Measurements from ENCODE around the gene RTEL1. TPM values are rescaled to one million over a fixed set of nuclear protein-coding genes. Genes with fewer than 3 reads are reported as not detected.

RTEL1 gene
- total and polyA plus RNA-seq, 9 of the 15 experiments (the other 6 are each of a cell fraction or from before 2014, with no cell fraction given) = 0.36 to 61.0 (median 17.9) TPM

DNA sequence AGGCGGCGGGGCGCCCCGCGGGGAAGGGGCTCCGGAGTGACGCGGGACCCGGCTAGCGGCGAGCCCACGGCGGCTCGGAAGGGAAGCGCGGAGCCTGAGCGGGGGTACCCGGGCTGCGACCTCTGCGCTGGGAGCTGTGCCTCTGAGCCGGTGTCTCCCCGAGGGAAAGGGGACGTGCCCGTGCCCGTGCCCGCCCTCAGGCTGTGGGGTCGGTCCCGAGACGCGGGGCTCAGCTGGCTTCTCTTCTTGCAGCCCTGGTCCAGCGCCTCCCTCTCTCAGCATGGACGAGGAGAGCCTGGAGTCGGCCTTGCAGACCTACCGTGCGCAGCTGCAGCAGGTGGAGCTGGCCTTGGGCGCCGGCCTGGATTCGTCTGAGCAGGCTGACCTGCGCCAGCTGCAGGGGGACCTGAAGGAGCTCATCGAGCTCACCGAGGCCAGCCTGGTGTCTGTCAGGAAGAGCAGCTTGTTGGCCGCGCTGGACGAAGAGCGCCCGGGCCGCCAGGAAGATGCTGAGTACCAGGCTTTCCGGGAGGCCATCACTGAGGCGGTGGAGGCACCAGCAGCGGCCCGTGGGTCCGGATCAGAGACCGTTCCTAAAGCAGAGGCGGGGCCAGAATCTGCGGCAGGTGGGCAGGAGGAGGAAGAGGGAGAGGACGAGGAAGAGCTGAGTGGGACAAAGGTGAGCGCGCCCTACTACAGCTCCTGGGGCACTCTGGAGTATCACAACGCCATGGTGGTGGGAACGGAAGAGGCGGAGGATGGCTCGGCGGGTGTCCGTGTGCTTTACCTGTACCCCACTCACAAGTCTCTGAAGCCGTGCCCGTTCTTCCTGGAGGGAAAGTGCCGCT, 50.4 kb downstream of the RTEL1 start:
- Histone ChIP-seq H3K79me2 (ENCODE audit: control insufficient read depth, insufficient read depth, low read length) (peaks cover 69% of the 10 kb centered on the region), H3K9me1 (ENCODE audit: control insufficient read depth, insufficient read depth, low read length) (no peaks in the 10 kb centered on the region), H3K4me3 (peak overlapping the region; percentile 100), H3K9me3 (replicated peaks; ENCODE audit: control insufficient read depth, insufficient read depth, low read depth, low read length) (no peaks in the 10 kb centered on the region), H4K20me1 (replicated peaks; ENCODE audit: control insufficient read depth, insufficient read depth, low read length) (peaks cover 22% of the 10 kb centered on the region), H3K27ac (ENCODE audit: extremely low read depth, low read depth, low read length) (peak overlapping the region; percentile 96), H2AFZ (ENCODE audit: low read depth, low read length) (0 out of 2 replicates have a peak overlapping the region, but pooled peaks have one; percentile 67), H3K27me3 (ENCODE audit: control insufficient read depth in 2 of 2, insufficient read depth in 2 of 2, low read length in 2 of 2) (no peaks in the 10 kb centered on the region), H3K9ac (ENCODE audit: insufficient read depth in 1 of 2, low read depth in 2 of 2, low read length in 2 of 2) (peak overlapping the region; percentile 90 to 95), H3K4me1 (replicated peaks in 1 of 2; ENCODE audit: control insufficient read depth in 2 of 2, insufficient read depth in 2 of 2, low read length in 2 of 2) (peaks cover 13 to 53% of the 10 kb centered on the region in 2 experiments), H3K4me2 (ENCODE audit: insufficient read depth, low read length) (peak overlapping the region; percentile 99), H3K36me3 (ENCODE audit: control insufficient read depth, insufficient read depth, low read length) (peaks cover 74% of the 10 kb centered on the region)
- BruUV-seq (replicated peaks) = TSS peak; percentile 54
- 37% methylated on average over 37 of the region's 67 CpGs for WGBS (ENCODE audit: insufficient coverage, low coverage, missing lambda C conversion rate)
- peak in 2 of 4 experiments; percentile 5 to 15 for DNase-seq (ENCODE audit: extremely low read depth in 1 of 4, low spot score in 3 of 4)
- ChIA-PET POLR2A (interaction anchor here (0.6 to 4.0 kb wide), 13 partner anchors 10 to 187 kb away, joined by 3 to 27 read pairs (median 5); partner anchors contain the start of genes SLC2A4RG and TPD52L2), CTCF (ENCODE audit: low intra/inter-chr PET ratio) (interaction anchor here (2.6 kb wide), 1 partner anchor 156 kb away, joined by 18 read pairs; the partner anchor contains the start of gene TPD52L2)
- intact Hi-C loops (cut with micrococcal nuclease) = loop anchor here (5.0 to 10.0 kb wide), 4 partner anchors 76 to 249 kb away; partner anchors contain the start of genes PTK6 and UCKL1
- FAIRE-seq = no peak
- in situ Hi-C loops (cut with MboI) = loop anchor here (5.0 kb wide), 1 partner anchor 154 kb away; the partner anchor contains the start of gene ABHD16B
- no peak for ATAC-seq
- no peak for TF ChIP-seq CSDE1 (IDR thresholded peaks at IDR 0.05)
- no peak for TF ChIP-seq SPI1 (IDR thresholded peaks at IDR 0.05; ENCODE audit: borderline replicate concordance, low read depth, low read length)
- 0 out of 2 replicates have a peak, but pooled peaks have one; percentile 21 for TF ChIP-seq STAG1 (CRISPR knock-in tag; IDR thresholded peaks at IDR 0.05; ENCODE audit: borderline replicate concordance)
- TF ChIP-seq, protein P1, sequence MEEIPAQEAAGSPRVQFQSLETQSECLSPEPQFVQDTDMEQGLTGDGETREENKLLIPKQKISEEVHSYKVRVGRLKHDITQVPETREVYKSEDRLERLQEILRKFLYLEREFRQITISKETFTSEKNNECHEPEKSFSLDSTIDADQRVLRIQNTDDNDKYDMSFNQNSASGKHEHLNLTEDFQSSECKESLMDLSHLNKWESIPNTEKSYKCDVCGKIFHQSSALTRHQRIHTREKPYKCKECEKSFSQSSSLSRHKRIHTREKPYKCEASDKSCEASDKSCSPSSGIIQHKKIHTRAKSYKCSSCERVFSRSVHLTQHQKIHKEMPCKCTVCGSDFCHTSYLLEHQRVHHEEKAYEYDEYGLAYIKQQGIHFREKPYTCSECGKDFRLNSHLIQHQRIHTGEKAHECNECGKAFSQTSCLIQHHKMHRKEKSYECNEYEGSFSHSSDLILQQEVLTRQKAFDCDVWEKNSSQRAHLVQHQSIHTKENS (CRISPR knock-in tag; IDR thresholded peaks at IDR 0.05) = no peak
- peak; percentile 76; the same call in 1 of the 2 replicates for TF ChIP-seq ZKSCAN1 (IDR thresholded peaks at IDR 0.05; ENCODE audit: low read depth, low read length)
- TF ChIP-seq, protein P2, sequence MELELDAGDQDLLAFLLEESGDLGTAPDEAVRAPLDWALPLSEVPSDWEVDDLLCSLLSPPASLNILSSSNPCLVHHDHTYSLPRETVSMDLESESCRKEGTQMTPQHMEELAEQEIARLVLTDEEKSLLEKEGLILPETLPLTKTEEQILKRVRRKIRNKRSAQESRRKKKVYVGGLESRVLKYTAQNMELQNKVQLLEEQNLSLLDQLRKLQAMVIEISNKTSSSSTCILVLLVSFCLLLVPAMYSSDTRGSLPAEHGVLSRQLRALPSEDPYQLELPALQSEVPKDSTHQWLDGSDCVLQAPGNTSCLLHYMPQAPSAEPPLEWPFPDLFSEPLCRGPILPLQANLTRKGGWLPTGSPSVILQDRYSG (tag; conservative IDR thresholded peaks at IDR 0.05; ENCODE audit: low read depth) = no peak
- TF ChIP-seq MED1 (CRISPR knock-in tag; IDR thresholded peaks at IDR 0.05; ENCODE audit: borderline replicate concordance) = peak; percentile 73; the same call in 1 of the 2 replicates
- no peak for TF ChIP-seq ZNF586 (CRISPR knock-in tag; conservative IDR thresholded peaks at IDR 0.05)
- no peak for TF ChIP-seq MYNN (IDR thresholded peaks at IDR 0.05)
- no peak for TF ChIP-seq MYNN (CRISPR knock-in tag; IDR thresholded peaks at IDR 0.05)
- no peak for TF ChIP-seq ZNF445 (CRISPR knock-in tag; IDR thresholded peaks at IDR 0.05; ENCODE audit: low read depth)
- no peak for TF ChIP-seq RB1 (IDR thresholded peaks at IDR 0.05; ENCODE audit: low read depth)
- no peak for TF ChIP-seq ZNF263 (CRISPR knock-in tag; IDR thresholded peaks at IDR 0.05; ENCODE audit: borderline replicate concordance)
- TF ChIP-seq FOXA3 (CRISPR knock-in tag; conservative IDR thresholded peaks at IDR 0.05 in 1 of 2, IDR thresholded peaks at IDR 0.05 in 1 of 2) = peak in 1 of 2 experiments; percentile 45; a peak in 1 of 4 replicates
- TF ChIP-seq RBBP5 (IDR thresholded peaks at IDR 0.05; ENCODE audit: borderline replicate concordance, insufficient read depth, low read length, poor library complexity, severe bottlenecking) = no peak
- peak; percentile 66 to 75 for TF ChIP-seq NRF1 (conservative IDR thresholded peaks at IDR 0.05 in 1 of 2, IDR thresholded peaks at IDR 0.05 in 1 of 2)
- no peak for TF ChIP-seq KAT2B (IDR thresholded peaks at IDR 0.05; ENCODE audit: low read depth, low read length)
